ENCODE measurements around the gene GPX4. TPM values are rescaled to one million over a fixed set of nuclear protein-coding genes. Genes with fewer than 3 reads are reported as not detected.

GPX4 gene
- total and polyA plus RNA-seq, 2 donors (not counting 1 experiment from before 2014, with no cell fraction given), result 213 to 317 TPM

DNA sequence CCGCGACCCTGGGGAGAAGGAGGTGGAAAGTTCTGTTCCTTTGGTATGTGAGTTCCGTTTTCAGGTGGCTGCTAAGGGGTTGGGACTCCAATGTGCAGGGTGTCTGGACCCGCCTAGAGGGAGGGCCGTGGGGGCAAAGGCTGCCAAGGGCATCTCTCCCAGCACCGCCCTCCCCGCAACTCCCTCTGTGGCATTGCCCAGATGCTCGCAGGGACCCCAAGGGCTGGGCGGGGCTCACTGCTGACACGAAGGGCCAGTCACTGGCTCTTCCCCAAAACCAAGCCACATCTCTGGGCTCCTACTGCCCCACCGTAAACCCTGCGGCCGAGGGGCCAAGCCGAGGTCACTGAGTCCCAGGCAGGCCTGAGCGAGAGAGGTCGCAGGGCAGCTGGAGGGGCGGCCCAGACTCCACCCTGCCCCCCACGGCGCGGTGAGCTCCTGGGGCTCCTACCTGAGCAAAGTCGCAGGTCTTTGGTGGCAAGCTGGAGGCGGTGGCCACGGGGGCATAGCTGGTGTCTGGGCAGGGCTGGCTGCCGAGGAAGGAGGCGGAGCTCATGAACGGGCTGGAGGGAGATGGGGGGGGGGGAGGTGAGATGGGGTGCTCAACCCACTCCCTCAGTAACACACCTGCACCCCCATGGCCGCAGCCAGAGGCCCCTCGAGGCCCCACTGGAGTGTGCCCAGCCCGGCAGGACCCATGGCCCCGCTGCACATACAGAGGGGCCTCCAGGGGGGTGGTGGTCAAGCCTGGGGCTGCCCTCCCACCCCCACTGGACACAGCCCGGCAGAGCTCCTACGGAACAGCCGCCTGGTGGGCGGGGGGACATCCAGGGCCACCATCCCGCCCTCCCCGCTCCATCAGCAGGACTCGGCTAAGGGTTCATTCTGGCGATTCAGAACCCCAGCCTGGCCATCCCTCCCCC is 43.3 kb downstream of the GPX4 start:
- peaks cover 9% of the 10 kb centered on the region for H3K79me2 ChIP-seq (ENCODE audit: control insufficient read depth, insufficient read depth, low read length)
- H4K20me1 ChIP-seq (ENCODE audit: control insufficient read depth, insufficient read depth, low read length, poor library complexity, severe bottlenecking), result peaks cover 31% of the 10 kb centered on the region
- no peak overlapping the region for H3K27ac ChIP-seq (ENCODE audit: low read length in 2 of 2)
- DNase-seq, result no peak
- H3K27me3 Mint-ChIP-seq, result no peaks in the 10 kb centered on the region
- H3K27me3 ChIP-seq (replicated peaks in 1 of 4; ENCODE audit: control extremely low read depth in 1 of 4, control insufficient read depth in 3 of 4, insufficient read depth in 4 of 4, low read length in 3 of 4), result no peaks in the 10 kb centered on the region
- no peak overlapping the region for H3K4me3 ChIP-seq (ENCODE audit: control extremely low read depth in 1 of 5, extremely low read depth in 1 of 5, insufficient read depth in 1 of 5, low read depth in 2 of 5, low read length in 4 of 5)
- no peak overlapping the region for H3K27ac Mint-ChIP-seq
- no peak overlapping the region for H3K9ac ChIP-seq (ENCODE audit: low read length)
- peaks cover 1% of the 10 kb centered on the region for H3K9me3 Mint-ChIP-seq (ENCODE audit: insufficient read depth)
- ChIA-PET POLR2A (no interaction called here), CTCF (no interaction called here)
- H3K4me1 ChIP-seq (ENCODE audit: control insufficient read depth in 2 of 2, insufficient read depth in 2 of 2, low read length in 2 of 2), result no peaks in the 10 kb centered on the region
- H2AFZ ChIP-seq (ENCODE audit: insufficient read depth, low read depth, low read length, poor library complexity, severe bottlenecking), result no peak overlapping the region
- H3K4me1 Mint-ChIP-seq, result no peaks in the 10 kb centered on the region
- 94% methylated on average over 33 of the region's 38 CpGs for WGBS (ENCODE audit: insufficient coverage)
- H3K9me3 ChIP-seq (ENCODE audit: control extremely low read depth in 1 of 3, control insufficient read depth in 2 of 3, insufficient read depth in 1 of 3, low read length in 2 of 3), result no peaks in the 10 kb centered on the region
- peaks cover 1 to 32% of the 10 kb centered on the region in 2 experiments for H3K36me3 ChIP-seq (replicated peaks in 1 of 2; ENCODE audit: control extremely low read depth in 1 of 2, control insufficient read depth in 1 of 2, extremely low read depth in 1 of 2, insufficient read depth in 2 of 2, low read length in 1 of 2)
- ATAC-seq (ENCODE audit: low read depth), result no peak
- intact Hi-C loops (cut with micrococcal nuclease), result no loop called here
- H3K4me3 Mint-ChIP-seq, result no peak overlapping the region
- TF ChIP-seq, protein P1, sequence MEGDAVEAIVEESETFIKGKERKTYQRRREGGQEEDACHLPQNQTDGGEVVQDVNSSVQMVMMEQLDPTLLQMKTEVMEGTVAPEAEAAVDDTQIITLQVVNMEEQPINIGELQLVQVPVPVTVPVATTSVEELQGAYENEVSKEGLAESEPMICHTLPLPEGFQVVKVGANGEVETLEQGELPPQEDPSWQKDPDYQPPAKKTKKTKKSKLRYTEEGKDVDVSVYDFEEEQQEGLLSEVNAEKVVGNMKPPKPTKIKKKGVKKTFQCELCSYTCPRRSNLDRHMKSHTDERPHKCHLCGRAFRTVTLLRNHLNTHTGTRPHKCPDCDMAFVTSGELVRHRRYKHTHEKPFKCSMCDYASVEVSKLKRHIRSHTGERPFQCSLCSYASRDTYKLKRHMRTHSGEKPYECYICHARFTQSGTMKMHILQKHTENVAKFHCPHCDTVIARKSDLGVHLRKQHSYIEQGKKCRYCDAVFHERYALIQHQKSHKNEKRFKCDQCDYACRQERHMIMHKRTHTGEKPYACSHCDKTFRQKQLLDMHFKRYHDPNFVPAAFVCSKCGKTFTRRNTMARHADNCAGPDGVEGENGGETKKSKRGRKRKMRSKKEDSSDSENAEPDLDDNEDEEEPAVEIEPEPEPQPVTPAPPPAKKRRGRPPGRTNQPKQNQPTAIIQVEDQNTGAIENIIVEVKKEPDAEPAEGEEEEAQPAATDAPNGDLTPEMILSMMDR (IDR thresholded peaks at IDR 0.05), result no peak
- no peak for TF ChIP-seq EZH2 (IDR thresholded peaks at IDR 0.05; ENCODE audit: borderline replicate concordance, insufficient read depth, low read depth, low read length, poor library complexity, severe bottlenecking)
- no peak overlapping the region for H3K4me2 ChIP-seq (replicated peaks; ENCODE audit: low read depth, low read length, poor library complexity, severe bottlenecking)

DNA sequence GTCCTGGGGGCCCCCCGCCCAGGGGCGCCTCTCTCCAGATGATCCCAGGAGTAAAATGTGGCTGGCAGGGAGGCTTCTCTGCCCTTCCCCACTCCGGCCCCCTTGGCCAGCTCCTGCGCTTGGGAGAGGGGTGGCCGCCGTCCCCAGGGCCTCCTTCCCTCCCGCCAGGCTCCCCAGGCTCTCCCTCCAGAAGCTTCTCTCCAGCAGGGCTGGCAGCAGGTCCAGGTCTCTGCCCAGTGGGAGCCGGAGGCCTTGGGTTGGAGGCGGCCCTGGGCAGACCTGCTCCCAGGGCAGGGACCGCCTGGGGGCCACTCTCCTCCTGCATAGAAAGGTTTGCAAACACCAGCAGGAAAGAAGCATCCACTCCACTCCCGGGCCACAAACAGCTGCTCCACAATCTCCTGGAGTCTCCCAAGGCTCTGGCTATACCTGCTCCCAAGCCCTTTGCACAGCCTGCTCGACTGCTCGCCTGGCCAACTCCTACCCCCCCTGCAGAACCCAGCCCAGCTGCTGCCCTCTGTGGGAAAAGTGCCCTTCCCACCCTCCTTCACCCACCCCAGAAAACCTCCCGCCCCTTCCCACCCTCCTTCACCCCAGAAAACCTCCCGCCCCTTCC is 44.2 kb downstream of the GPX4 start:
- H3K36me3 ChIP-seq (replicated peaks in 1 of 2; ENCODE audit: control extremely low read depth in 1 of 2, control insufficient read depth in 1 of 2, extremely low read depth in 1 of 2, insufficient read depth in 2 of 2, low read length in 1 of 2), result peaks cover 0 to 37% of the 10 kb centered on the region in 2 experiments
- intact Hi-C loops (cut with micrococcal nuclease), result no loop called here
- no peak overlapping the region for H3K4me3 Mint-ChIP-seq
- no peaks in the 10 kb centered on the region for H3K4me1 Mint-ChIP-seq
- H3K27me3 ChIP-seq (replicated peaks in 1 of 4; ENCODE audit: control extremely low read depth in 1 of 4, control insufficient read depth in 3 of 4, insufficient read depth in 4 of 4, low read length in 3 of 4), result no peaks in the 10 kb centered on the region
- no peak overlapping the region for H3K4me3 ChIP-seq (ENCODE audit: control extremely low read depth in 1 of 5, extremely low read depth in 1 of 5, insufficient read depth in 1 of 5, low read depth in 2 of 5, low read length in 4 of 5)
- no peaks in the 10 kb centered on the region for H3K9me3 ChIP-seq (ENCODE audit: control extremely low read depth in 1 of 3, control insufficient read depth in 2 of 3, insufficient read depth in 1 of 3, low read length in 2 of 3)
- no peaks in the 10 kb centered on the region for H3K4me1 ChIP-seq (ENCODE audit: control insufficient read depth in 2 of 2, insufficient read depth in 2 of 2, low read length in 2 of 2)
- H3K27me3 Mint-ChIP-seq, result no peaks in the 10 kb centered on the region
- H4K20me1 ChIP-seq (ENCODE audit: control insufficient read depth, insufficient read depth, low read length, poor library complexity, severe bottlenecking), result peaks cover 31% of the 10 kb centered on the region
- no peaks in the 10 kb centered on the region for H3K9me3 Mint-ChIP-seq (ENCODE audit: insufficient read depth)
- TF ChIP-seq EZH2 (IDR thresholded peaks at IDR 0.05; ENCODE audit: borderline replicate concordance, insufficient read depth, low read depth, low read length, poor library complexity, severe bottlenecking), result no peak
- TF ChIP-seq, protein P1 (IDR thresholded peaks at IDR 0.05), result no peak
- H3K27ac Mint-ChIP-seq, result no peak overlapping the region
- CTCF ChIA-PET, result no interaction called here
- POLR2A ChIA-PET, result no interaction called here
- no peak for ATAC-seq (ENCODE audit: low read depth)
- H3K4me2 ChIP-seq (replicated peaks; ENCODE audit: low read depth, low read length, poor library complexity, severe bottlenecking), result no peak overlapping the region
- no peak overlapping the region for H2AFZ ChIP-seq (ENCODE audit: insufficient read depth, low read depth, low read length, poor library complexity, severe bottlenecking)
- H3K9ac ChIP-seq (ENCODE audit: low read length), result no peak overlapping the region
- H3K79me2 ChIP-seq (ENCODE audit: control insufficient read depth, insufficient read depth, low read length), result peaks cover 11% of the 10 kb centered on the region
- no peak overlapping the region for H3K27ac ChIP-seq (ENCODE audit: low read length in 2 of 2)
- DNase-seq, result no peak
- WGBS (ENCODE audit: insufficient coverage), result 93% methylated on average over 12 of the region's 15 CpGs
